HL-60 (cell line): Measurements from ENCODE around the gene CFAP20DC.

ENCODE experiments used
- GABPA ChIP-seq: IDR thresholded peaks from 2 replicates; pipeline ENCODE4 v1.6.1; 2012; ENCODE audit warnings: low read depth
- POLR2AphosphoS5 ChIP-seq: IDR thresholded peaks from 2 replicates; pipeline ENCODE4 v1.6.1; 2012; ENCODE audit warnings: low read depth
- SPI1 ChIP-seq: IDR thresholded peaks from 2 replicates; pipeline ENCODE4 v1.6.1; 2012; ENCODE audit warnings: low read depth, mild to moderate bottlenecking, borderline replicate concordance
- TF ChIP-seq, protein P1 (sequence below): IDR thresholded peaks from one replicate; pipeline ENCODE4 v1.5.1; 2011; ENCODE audit warnings: low read length, control low read depth, inconsistent platforms; ENCODE audit not compliant: insufficient read depth
- TF ChIP-seq, protein P2 (sequence below): IDR thresholded peaks from 2 replicates; pipeline ENCODE4 v1.6.1; 2012; ENCODE audit warnings: low read depth; ENCODE audit not compliant: insufficient replicate concordance

DNA sequence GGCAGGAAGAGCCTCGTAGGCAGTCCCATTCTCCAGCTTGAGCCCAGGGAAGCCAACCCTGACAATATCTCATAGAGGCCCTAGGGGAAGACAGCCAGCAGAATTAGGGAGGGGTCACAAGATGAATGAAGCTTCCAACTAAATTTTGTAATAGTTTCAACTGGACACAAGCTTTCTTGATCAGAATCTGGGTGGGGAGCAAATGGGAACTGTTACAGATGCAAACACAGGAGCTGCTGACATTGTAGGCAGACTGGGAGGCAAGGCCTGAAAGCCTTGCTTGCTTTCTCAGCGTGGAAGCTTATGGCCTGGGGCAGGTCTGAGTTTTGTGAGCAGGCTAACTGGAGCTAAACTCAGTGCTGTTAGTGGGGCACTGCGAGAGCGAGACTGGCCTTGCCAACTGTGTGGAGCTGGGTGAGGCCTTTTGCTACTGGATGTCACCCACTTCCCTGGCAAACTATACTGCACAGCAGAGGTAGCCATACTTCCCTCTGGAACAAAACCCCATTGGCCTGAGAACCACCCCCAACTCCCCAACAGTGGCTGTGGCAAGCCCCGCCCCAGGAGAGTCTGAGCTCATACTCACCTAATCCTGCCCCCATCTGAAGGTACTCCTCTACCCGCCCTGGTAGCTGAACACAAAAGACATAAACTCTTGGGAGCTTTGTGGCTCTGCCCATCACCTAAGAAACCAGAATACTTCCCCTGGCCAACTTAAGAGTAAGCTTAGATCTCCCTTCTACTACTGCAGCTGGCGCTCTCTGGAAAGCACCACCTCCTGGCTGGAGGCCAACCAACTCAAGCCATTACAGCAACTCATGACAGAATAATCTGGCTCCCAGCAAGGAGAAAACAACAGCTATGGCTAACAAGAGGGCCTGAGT, 42.9 kb downstream of the CFAP20DC start:
- TF ChIP-seq, protein P1, sequence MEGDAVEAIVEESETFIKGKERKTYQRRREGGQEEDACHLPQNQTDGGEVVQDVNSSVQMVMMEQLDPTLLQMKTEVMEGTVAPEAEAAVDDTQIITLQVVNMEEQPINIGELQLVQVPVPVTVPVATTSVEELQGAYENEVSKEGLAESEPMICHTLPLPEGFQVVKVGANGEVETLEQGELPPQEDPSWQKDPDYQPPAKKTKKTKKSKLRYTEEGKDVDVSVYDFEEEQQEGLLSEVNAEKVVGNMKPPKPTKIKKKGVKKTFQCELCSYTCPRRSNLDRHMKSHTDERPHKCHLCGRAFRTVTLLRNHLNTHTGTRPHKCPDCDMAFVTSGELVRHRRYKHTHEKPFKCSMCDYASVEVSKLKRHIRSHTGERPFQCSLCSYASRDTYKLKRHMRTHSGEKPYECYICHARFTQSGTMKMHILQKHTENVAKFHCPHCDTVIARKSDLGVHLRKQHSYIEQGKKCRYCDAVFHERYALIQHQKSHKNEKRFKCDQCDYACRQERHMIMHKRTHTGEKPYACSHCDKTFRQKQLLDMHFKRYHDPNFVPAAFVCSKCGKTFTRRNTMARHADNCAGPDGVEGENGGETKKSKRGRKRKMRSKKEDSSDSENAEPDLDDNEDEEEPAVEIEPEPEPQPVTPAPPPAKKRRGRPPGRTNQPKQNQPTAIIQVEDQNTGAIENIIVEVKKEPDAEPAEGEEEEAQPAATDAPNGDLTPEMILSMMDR = no peak
- TF ChIP-seq POLR2AphosphoS5 = no peak
- TF ChIP-seq, protein P2, sequence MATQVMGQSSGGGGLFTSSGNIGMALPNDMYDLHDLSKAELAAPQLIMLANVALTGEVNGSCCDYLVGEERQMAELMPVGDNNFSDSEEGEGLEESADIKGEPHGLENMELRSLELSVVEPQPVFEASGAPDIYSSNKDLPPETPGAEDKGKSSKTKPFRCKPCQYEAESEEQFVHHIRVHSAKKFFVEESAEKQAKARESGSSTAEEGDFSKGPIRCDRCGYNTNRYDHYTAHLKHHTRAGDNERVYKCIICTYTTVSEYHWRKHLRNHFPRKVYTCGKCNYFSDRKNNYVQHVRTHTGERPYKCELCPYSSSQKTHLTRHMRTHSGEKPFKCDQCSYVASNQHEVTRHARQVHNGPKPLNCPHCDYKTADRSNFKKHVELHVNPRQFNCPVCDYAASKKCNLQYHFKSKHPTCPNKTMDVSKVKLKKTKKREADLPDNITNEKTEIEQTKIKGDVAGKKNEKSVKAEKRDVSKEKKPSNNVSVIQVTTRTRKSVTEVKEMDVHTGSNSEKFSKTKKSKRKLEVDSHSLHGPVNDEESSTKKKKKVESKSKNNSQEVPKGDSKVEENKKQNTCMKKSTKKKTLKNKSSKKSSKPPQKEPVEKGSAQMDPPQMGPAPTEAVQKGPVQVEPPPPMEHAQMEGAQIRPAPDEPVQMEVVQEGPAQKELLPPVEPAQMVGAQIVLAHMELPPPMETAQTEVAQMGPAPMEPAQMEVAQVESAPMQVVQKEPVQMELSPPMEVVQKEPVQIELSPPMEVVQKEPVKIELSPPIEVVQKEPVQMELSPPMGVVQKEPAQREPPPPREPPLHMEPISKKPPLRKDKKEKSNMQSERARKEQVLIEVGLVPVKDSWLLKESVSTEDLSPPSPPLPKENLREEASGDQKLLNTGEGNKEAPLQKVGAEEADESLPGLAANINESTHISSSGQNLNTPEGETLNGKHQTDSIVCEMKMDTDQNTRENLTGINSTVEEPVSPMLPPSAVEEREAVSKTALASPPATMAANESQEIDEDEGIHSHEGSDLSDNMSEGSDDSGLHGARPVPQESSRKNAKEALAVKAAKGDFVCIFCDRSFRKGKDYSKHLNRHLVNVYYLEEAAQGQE = no peak
- TF ChIP-seq GABPA = no peak
- no peak for TF ChIP-seq SPI1
